Measurements from ENCODE around the gene CMIP.
"Not testable (repeated sequence)": the region's sequence is repeated elsewhere in the genome, so short reads cannot be mapped to it uniquely, and the experiment has no call there.

Gene CMIP

DNA sequence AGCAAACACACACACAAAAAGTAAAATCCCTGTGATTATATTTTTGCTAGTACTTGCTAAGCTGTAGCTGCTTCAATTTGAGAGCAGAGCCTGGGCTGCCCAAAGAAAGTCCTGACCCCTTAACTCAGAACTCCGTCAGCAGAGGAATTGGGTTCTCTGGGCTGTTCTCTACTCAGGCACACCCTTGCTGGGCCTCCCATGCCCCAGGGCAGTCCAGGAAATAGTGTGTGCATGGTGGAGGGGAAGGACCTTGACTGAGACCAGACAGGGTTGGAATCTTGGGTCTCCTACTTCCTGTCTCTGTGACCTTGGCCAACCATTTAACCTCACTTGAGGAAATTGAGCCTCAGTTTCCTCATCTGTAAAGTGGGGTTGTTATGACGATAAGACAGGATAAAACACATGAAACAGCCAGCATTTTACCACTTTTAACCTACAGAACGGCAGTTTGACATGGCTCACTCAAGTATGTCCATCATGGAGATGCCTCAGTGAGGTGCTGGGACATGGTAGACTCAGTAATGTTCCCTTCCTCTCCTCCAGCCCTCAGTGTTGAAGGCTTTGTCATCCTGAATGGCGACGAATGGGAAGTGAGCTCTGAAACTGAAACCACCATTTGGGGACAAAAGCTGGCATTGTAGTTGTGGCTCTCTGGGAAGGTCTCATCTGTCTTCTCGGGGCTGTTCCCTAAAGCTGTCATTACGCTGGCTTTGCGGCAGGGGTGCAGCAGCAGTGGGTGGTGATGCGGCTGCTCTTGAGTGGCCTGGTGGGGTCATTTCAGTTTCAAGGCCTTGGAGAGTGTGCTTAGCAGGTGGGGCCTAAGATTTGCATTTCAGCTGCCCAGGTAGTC is 74.9 kb downstream of the CMIP start:
- no peak for DNase-seq

DNA sequence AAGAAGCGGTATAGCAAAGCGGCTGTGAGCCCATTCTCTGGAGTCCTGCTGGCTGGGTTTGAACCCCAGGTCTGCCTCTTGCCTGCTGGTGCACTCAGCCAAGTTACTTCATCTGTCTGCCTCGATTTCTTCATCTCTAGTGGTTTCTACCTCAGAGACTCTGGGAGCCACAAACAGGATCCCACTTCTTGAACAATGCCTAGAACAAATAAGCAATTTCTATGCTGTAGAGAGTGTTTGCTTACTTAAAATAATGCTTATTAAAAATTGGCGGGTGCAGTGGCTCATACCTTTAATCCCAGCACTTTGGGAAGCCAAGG is 75.5 kb downstream of the CMIP start:
- no peak for DNase-seq

DNA sequence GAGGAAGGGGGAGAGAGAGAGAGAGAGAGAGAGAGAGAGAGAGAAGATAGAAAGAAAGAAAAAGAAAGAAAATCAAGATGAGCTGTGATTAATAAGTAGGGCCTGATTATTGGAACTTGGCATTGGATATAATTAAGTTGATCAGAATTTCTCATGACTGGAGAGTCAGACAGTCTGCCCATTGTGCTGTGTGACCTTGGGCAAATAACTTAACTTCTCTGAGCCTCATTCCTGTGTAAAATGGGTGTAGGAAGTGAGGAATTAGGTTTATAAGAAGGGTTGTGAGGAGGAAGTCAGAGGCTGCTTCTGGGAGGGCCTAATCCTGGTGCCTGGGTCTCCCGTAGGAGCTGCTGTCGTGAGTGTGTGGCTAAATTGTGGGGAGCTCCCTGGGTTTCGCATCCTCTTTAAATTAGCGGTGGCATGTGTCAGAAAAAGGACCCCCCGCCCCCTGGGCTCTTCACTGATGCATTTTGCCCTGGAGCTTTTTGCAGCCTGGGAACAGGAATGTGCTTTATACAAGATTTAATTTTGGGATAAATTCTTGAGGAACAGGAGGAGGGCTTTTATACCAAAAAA is 76.0 kb downstream of the CMIP start:
- no peak for DNase-seq

DNA sequence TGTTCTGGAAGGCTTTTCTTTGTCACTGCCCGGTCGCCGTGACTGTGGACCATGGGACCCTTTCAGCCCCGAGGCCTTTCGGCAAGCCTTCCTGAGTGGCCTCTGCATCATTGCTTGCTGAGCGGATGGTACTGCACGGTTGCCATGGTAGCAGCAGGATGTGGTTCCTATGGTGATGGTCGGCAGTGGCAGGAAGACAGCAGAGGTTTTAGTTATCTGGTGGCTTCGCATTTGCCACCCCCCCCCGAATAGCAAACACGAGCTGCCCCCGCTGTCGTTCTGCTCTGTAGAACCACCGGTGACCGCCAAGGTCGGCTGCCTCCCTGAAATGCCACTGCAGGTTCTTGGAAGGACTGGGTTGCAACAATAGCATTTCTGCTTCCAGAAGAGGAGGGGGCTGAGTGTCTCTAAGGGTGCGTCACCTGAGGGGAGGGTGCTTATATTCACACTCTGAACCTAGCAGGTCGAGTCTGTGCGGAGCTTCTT is 76.6 kb downstream of the CMIP start:
- DNase-seq, result peak; percentile 85

DNA sequence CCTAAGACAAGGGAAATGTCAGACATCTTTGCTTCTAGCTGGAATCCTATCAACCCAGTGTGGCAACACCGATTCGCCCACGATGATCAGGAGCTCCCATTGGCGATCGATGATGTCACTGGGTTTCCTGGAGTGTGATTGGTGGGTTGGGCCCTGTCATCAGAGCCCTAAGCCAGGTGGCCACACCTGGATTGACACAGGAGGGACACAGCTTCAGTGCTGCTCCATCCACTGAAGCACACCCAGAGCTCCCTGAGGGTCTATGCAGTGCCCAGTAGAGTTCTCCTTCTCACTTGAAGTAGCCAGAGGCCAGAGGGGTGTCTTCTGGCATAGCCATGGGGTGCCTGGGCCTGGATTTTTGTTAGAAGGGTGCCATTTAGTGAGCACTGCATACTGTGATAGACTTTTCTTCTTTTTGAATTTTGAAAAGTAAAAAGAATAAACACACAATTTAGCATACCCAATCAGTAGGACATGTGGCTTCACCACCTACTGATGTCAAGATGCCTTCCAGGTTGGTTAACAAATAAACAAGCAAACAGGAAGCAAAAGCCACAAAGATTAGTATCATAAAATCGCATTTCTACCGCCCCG is 77.6 kb downstream of the CMIP start:
- DNase-seq, result peak; percentile 67

DNA sequence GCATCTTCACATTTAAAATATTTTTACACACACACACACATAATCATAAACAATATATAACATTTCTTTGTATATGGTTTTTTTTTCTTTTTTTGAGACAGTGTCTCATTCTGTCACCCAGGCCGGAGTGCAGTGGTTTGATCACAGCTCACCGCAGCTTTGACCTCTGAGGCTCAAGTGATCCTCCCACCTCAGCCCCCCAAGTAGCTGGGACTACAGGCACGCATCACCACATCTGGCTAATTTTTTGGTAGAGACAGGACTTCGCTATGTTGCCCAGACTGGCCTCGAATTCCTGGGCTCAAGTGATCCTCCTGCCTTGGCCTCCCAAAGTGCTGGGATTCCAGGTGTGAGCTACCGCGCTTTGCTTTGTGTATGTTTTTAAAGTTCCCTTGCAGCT is 78.2 kb downstream of the CMIP start:
- not testable (repeated sequence) for DNase-seq

DNA sequence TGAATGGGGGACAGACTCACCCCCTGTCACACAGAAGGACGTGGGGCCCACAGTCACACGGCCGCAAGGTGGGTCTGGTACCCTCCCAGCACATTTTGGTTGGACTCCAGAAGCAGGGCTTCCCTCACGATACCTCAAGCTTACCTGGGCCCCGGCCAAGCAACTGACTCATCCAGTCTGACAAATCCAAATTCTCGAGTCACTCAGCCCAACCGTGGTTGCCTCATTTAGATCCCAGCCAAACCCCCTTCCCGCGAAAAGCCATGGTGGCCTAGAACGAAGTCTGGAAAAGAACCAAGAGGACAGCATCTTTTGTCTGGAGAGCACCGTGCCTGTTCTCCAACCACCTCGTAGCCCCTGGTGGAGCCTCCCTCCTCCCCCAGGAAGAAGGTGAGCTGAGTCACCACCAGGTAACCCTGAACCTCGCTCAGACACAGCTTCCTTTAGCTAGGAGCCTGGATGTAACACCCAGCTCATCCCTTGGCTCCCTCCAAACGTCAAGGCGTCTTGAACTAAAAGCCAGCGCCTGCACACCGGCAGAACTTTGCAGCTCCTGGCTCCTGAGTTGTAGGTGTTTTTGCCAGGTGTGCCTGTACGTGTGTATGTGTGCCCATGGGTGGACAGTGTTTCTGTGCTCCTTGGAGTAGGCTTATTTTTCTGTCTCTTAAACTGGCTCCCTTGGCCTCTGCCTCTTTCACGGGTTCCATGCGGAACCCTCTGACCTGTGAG is 78.9 kb downstream of the CMIP start:
- DNase-seq, result no peak

DNA sequence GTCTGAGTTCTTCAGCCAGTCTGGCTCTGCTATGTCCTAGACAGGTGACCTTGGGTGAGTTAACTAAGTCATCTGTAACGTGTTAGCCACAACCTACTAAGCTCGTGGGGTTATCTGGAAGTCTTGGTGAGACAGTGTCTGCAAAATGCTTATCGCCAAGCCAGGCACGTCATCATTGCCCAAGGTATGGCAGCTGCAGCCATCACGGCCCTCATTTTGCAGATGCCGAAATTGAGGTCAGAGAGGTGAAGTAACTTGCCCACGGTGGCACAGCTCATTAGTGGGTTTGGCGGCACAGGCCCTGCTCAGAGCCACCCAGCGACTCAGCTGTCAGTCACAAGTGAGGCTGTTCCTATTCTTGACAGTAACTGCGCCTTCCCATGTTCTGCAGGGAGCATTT is 79.8 kb downstream of the CMIP start:
- peak; percentile 65 for DNase-seq

DNA sequence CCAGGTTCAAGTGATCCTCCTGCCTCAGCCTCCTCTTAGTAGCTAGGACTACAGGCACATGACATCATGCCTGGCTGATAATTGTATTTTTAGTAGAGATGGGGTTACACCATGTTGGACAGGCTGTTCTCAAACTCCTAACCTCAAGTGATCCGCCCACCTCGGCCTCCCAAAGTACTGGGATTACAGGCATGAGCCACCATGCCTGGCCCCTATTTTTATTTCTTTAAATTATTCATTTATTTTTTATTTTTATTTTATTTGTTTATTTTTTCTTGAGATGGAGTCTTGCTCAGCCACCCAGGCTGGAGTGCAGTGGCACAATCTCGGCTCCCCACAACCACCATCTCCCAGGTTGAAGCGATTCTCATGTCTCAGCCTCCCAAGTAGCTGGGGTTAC is 80.3 kb downstream of the CMIP start:
- DNase-seq, result not testable (repeated sequence)

DNA sequence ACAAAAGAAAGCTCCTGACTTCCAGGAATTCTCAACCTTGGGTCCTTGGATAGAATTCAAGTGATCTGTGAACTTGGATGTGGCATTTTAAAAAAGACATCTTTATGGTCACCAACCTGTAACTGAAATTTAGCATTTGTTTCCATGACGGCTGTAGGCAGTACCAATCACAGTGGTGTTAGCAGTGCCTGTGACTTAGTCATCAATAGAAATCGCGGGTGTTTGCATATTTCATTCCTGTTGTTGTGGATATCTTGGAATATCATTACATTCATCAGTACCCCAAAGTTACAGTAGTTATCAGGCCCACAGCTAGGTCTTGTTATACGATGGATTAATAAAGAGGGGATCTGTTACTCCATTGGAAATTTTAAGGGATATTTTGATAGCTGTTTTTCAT is 81.6 kb downstream of the CMIP start:
- no peak for DNase-seq

DNA sequence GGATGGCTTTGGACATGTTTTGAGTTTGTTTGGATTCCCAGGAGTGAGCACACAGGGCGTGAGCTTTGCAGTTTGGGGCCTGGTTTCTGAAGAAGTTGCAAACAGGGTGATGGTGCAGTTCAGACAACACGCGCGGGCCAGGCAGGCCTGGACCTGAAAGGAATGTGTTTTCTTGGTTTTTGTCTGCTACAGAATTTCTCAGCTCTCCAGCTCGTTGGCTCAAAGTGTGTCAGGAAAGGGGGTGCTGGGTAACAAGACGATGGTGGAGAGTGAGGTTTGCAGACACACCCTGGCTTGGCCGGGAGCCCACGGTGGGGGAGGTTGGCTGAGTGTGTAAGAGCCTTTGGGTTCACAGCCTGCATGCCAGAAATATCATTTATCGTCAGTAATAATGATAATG is 82.3 kb downstream of the CMIP start:
- peak; percentile 19 for DNase-seq

DNA sequence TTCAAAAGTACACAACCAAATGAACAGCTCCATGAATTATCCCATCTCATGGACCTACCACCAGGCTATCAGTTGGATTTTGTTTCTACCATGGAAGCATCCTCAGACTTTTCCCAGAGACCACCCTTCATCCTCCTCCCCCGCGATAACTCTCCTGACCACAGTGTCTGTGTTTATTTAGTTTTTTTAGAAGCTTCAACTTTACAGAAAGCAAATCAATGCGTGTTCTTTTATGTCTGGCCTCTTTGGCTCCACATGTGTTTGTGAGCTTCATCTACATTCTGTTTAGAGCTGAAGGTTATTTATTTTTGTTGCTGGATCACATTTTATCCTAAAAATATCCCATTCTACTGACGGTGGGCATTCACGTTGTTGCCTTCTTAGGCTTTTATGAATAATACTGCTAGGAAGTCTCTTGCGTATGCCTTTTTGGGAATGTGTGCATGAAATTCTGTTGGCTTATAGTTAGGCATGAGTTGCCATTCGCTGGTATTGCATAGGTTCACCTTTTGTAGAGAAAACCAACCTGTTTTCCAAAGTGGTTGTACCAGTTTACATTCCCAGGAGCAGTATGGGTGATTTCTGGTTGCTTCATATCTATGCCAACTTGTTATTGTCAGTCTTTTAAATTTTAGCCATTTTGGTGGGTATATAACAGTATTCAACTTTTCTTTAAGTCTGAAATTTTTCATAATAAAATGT is 83.0 kb downstream of the CMIP start:
- DNase-seq, result no peak

DNA sequence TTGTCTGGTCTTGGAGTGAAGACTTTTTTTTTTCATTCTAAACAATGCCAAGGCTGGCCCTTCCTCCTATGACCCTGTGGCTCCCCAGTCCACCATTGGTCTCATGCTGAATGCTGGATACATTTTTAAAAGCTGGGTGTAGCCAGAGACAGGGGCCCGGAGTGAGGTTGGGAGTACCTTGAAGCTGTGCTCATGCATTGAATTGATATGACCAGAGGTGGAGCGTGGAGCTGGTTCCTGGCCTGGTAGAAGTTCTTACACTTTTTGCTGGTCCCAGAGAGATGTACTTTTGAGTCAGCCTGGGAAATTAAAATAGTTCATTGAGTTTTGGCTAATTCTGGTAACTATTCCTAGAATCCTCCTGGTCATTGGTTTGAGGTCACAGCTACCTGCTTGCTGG is 83.6 kb downstream of the CMIP start:
- no peak for DNase-seq

DNA sequence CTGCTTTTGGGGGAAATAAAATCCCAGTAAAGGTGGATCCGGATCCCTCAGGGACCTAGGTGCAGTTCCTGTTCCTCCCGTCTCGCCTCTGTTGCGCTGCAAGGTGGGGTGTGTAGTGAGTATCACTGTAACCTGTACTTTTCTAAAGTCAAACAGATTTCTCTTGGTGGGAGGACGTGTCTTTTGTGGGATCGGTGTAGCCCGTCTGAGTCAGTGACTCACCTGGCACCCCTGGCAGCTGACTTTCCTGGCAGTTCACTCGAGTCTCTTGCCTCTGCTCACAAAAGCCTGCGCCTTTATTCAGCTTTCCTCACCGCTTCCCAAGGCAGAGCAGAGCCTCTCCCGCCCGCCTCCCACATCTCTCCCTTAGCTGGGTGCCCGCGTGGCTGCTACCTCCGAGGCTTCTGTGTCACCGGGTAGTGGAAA is 85.7 kb downstream of the CMIP start:
- DNase-seq, result no peak

DNA sequence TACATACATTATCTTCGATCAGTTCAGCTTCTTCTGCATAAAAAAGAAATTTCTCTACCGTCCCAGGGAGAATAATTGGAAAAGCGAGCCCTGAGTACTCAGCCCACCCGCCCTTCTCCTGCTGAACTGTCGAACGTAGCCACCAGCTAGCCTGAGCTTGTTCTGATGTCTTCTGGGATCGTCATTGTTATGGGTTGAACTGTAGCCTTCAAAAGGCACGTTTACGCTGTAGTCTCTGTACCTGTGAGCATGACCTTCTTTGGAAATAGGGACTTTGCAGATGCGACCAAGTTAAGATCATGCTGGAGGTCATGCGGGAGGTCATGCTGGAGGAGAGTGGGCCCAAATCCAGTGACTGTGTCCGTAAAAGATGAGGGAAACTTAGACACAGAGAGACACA is 86.2 kb downstream of the CMIP start:
- DNase-seq, result no peak

DNA sequence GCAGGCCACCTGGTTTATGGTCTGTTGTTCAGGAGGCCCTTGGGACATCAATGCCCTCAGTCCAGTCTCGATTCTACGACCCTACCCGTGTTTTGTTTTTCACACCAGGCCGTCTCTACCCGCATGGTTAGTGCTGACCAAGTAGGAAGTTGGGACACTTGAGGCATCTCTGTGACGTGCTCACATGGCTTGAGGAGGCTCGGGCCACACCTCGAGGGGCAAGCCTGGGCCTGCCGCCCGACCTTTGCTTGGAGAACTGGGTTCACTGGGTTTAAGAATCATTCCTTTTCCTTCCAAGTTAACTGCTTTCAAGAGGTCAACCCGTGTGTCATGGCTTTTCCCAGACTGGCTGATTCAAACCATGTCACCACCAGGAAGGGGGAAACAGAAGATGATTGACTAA is 86.8 kb downstream of the CMIP start:
- DNase-seq, result no peak

DNA sequence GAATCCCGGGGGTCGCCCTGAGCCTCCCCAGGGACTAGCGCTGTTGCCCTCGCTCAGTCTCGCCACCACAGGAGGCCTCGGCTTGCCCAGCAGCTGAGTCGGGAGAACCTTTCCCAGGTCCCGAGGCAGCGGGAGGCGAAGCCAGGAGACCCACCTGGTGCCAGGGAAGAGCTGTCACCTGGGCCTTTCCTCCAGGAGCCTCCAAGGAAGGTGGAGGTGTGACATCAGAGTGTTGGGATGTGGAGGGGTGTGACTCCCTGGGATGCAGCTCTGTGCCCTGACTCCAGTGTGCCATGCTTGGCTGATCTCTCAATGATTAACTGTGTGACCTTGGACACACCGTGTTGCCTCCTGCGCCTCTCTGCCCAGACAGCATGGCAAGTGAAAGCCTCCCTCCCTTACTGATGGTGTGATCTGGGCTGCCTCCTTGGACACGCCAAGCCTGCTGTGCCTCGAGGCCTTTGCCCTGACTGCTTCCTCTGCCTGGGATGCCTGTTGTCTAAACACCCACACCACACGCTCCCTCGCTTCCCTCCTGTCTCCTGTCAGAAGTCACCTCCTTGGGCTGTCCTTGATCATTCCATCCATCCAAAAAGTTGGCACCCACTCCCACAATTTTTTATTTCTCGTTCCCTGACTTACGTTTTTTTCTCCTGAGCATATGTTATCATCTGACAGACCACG is 88.0 kb downstream of the CMIP start:
- no peak for DNase-seq

DNA sequence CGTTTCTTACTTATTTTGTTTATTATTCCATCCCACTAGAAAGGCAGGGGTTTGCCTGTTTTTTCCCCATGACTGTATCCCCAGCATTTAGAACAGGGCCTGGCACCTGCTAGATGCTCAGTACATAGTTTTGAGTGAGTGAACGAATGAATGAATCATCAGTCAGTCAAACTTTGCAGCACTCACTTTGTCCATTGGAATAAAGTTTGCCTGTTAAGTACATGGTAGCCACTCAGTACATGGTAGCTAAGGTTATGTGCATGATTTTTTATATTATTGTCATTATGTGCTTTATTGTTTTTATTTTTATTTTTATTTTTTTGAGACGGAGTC is 88.5 kb downstream of the CMIP start:
- no peak for DNase-seq

DNA sequence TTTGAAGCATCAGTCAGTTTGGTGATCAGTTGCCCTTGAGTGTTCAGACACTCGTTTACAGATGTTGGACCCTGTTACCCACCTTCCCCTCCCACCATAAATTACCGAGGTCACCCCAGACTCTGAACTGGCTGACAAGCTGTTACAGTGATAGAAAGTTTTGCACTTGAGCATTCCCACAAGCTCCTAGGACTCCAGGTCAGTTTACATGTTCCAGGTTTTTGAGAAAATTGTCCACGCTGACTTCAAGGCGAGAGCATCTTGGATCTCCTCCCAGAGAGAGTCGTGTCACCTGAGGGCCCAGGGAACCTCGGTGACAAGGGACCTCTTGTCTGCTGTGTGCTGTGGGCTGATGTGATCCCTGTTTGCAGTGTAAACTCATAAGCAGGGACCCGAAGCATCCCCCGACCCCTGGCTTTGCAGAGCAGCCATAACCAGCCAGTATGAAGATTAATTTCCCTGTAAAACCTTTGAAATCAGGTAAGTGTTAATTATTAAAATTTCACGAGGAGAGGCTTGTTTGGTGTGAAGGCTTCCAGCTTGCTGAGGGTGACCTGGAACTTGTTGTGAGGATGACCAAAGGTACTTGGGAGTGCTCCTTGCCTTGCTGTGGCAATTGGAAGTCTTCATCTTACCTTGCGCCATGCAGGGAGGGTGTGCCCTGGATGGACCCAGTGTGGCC is 91.2 kb downstream of the CMIP start:
- no peak for DNase-seq

DNA sequence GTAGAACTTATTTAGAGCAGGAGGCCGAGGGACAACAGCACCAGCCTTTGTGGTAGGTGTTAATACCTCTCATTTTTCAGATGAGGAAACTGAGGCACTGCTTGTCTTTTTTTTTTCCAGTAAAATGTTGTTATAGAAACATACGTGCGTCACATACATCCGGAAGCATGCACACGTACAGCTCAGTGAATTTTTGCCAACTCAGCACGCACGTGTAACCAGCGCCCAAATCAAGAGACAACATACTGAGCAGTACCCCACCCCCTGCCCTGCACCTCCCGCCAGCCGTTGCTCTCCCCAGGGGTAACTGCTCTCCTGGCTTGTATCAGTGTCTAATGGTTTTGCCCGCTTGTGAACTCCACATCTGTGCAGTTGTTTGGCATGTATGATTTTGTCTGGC is 92.0 kb downstream of the CMIP start:
- no peak for DNase-seq

DNA sequence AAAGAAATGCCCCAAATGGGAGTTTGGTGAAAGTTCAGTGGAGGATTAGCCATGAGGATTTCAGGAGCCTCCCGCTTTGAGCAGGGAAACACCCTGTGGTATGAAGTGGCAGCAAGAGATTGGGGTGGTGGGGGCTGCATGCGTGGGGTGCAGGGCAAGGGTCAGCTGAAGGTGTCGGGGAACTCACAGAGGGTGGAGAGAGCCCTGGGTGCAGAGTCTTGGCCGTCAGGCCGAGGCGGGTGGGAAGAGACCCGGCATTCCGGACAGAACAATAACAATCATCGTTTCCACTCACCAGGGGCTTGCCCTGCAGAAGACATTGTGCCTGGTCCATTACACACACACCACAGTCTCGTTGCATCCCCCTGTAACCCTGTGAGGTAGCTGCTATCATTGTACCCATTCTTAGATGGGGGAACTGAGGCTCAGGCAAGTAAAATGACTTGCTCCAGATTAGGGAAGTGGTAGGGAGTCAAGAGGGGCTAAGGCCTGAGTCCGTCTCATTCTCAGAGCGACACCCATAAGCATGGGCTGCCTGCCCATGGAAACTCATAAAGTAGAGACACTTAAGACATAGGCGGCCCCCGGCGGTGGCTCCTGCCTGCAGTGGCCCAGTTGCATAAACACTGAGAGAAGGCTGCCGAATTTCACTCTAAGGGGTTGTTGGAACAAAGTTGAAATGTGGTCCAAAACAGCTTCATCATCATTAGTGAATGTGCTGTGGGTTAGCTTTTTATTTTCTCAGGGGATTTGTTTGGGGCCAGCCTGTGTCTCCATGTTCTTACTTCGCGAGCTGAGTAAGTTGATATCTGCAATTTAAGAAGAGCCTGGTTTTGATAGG is 93.3 kb downstream of the CMIP start:
- DNase-seq, result no peak

Data from central memory CD4-positive, alpha-beta T cell (primary cell).